ENCODE results near the gene ANKRD17. TPM values are rescaled to one million over a fixed set of nuclear protein-coding genes. Genes with fewer than 3 reads are reported as not detected.

Gene ANKRD17
- total RNA-seq, 4 donors from 2014 or later: 56.2 to 80.2 (median 60.2) TPM

DNA sequence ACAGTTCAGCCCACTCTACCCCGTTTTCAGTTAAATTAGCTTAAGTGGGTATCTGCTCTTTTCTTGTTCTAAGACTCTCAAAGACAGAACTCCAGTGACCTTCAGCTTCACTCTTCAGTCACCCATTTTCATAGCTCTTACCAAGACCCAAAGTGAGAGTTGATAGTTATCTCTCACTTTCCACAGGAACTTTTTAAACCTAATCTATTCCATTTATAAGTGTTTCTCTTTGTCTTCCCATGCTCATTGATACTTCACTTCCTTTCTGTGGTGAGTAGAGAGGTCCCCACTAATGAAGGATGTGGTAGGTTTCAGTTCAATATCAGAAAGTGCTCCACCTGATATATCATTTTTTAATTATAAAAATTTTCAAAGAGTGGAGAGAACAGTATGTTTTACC is 222.5 kb downstream of the ANKRD17 start:
- DNase-seq (ENCODE audit: low spot score) (no peak), ATAC-seq (ENCODE audit: low FRiP score) (no peak)
- TF ChIP-seq, protein P1, sequence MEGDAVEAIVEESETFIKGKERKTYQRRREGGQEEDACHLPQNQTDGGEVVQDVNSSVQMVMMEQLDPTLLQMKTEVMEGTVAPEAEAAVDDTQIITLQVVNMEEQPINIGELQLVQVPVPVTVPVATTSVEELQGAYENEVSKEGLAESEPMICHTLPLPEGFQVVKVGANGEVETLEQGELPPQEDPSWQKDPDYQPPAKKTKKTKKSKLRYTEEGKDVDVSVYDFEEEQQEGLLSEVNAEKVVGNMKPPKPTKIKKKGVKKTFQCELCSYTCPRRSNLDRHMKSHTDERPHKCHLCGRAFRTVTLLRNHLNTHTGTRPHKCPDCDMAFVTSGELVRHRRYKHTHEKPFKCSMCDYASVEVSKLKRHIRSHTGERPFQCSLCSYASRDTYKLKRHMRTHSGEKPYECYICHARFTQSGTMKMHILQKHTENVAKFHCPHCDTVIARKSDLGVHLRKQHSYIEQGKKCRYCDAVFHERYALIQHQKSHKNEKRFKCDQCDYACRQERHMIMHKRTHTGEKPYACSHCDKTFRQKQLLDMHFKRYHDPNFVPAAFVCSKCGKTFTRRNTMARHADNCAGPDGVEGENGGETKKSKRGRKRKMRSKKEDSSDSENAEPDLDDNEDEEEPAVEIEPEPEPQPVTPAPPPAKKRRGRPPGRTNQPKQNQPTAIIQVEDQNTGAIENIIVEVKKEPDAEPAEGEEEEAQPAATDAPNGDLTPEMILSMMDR (IDR thresholded peaks at IDR 0.05): no peak

DNA sequence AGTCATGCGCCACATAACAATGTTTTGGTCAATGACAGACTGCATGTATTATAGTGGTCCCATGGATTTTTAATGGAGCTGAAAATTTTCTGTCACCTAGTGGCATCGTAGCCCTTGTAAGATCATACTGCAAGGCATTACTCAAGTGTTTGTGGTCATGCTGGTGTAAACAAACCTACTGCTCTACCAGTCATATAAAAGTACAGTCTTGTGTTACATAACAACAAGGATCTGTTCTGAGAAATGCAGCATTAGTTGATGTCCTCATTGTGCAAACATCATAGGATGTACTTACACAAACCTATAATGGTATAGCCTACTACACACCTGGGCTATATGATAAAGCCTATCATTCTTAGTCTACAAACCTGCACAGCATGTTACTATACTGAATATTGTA is 223.7 kb downstream of the ANKRD17 start:
- TF ChIP-seq, protein P1 (IDR thresholded peaks at IDR 0.05): no peak
- no peak for ATAC-seq (ENCODE audit: low FRiP score)
- no peak for DNase-seq (ENCODE audit: low spot score)

DNA sequence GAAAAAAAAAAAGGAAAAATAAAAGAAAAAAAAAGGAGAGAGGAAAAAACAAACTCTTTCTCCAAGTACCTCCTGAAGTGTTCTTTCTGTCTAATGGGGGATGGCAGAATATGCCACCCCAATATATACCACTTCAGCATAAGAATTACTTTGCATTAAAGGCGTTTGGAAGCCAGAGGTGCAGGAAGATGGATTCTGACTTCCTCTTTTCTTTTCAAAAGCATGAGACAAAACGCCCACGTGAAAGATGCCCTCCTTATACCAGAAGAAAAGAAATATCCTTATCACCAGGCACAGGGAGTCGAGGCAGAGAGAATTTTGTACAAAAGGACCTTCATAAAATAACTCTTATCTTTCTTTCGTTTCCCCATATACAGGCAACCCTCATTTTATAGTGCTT is 230.0 kb downstream of the ANKRD17 start:
- DNase-seq (ENCODE audit: low spot score) (no peak), ATAC-seq (ENCODE audit: low FRiP score) (no peak)
- TF ChIP-seq, protein P1 (IDR thresholded peaks at IDR 0.05): no peak

Small RNA genes within 50 kb of the gene (small RNA-seq; reads per million reads assigned to genes)
- not detected for gene RF00334
- not detected for gene RNU6ATAC5P

Other genes with a start within 250 kb of the ANKRD17 start
- 10 to 100 TPM; 13.1 to 18.3 (median 15.7) TPM for gene COX18, start 189.1 kb downstream of the ANKRD17 start, total RNA-seq
- gene ALB, start 145.5 kb upstream of the ANKRD17 start, total RNA-seq: 1 to 10 TPM in 1 of 4 donors, not detected in 3; 1.2 TPM
- gene AFP, start 177.4 kb upstream of the ANKRD17 start, total RNA-seq: not detected
- gene AFM, start 222.9 kb upstream of the ANKRD17 start, total RNA-seq: not detected